ENCODE measurements around the gene KCNE3.

DNA sequence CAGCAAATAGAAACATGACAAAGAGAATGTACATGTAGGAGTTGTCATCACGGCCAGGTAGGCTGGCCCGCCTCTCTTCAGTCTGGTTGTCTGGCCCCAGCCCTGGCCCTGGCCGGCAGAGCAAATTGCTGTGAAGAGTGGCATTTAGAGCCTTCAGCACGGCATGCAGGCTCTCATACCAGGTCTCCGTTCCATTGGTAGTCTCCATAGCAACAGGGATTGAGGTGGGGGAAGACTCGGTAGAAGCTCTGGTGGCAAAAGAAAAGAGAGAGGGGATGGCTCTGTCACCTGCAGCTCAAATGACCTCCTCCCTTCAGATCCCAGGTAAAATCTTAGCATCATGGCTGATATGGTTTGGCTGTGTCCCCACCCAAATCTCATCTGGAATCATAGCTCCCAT lies 10.0 kb downstream of the KCNE3 start:
- TF ChIP-seq, protein P1, sequence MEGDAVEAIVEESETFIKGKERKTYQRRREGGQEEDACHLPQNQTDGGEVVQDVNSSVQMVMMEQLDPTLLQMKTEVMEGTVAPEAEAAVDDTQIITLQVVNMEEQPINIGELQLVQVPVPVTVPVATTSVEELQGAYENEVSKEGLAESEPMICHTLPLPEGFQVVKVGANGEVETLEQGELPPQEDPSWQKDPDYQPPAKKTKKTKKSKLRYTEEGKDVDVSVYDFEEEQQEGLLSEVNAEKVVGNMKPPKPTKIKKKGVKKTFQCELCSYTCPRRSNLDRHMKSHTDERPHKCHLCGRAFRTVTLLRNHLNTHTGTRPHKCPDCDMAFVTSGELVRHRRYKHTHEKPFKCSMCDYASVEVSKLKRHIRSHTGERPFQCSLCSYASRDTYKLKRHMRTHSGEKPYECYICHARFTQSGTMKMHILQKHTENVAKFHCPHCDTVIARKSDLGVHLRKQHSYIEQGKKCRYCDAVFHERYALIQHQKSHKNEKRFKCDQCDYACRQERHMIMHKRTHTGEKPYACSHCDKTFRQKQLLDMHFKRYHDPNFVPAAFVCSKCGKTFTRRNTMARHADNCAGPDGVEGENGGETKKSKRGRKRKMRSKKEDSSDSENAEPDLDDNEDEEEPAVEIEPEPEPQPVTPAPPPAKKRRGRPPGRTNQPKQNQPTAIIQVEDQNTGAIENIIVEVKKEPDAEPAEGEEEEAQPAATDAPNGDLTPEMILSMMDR (IDR thresholded peaks at IDR 0.05), result no peak
- TF ChIP-seq EP300 (IDR thresholded peaks at IDR 0.05), result no peak
